GM18870 (cell line): ENCODE data around the gene HUNK.

Experiments used
- ATAC-seq: cut with Tn5 transposase; IDR thresholded peaks from one replicate; pipeline ENCODE4 v1.9.1; 2021; ENCODE audit warnings: moderate library complexity; ENCODE audit not compliant: unreplicated experiment

HUNK gene

DNA sequence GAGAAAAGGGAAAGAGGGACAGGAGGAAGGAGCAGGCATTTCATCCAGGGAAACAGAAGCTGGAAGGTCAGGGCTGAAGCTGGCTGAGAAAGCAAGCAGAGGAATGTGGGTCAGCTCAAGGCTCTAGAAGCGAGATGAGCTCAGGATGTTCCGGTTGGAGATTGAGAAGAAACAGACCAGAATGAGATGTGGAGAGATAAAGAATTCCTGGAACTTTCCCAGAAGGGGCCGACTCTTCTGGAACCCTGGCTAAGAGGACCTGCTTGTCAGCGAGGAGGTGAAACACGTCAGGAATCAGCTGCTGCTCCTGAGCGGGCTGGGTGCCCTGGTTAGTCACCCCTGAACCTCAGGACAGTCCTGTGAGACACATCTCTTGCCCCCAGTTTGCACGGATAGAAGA lies 75.9 kb downstream of the HUNK start:
- ATAC-seq = no peak

GRCh38 chr21:31952828-31953227 lies 80.0 kb downstream of the HUNK start:
- ATAC-seq = no peak

DNA sequence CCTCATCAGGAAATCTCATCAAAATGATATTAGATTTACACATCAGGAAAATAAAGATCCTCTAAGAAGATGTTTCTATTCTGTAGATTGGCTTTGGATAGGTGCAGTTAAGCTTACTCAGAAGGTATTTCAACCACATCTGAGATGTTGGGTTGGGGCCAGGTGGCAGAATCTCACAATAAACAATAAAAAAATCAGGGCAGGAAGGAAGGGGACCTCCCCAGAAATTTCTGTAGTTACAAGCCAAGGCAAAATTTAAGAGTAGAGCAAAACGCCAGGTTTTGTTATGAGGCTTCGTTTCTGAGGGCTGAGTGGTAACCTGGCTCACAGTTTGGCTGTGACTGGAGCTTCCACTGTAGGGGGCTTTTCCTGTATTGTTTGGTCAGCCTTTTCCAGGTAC lies 84.8 kb downstream of the HUNK start:
- ATAC-seq = no peak

GRCh38 chr21:31959881-31960280 lies 87.1 kb downstream of the HUNK start:
- ATAC-seq = no peak

DNA sequence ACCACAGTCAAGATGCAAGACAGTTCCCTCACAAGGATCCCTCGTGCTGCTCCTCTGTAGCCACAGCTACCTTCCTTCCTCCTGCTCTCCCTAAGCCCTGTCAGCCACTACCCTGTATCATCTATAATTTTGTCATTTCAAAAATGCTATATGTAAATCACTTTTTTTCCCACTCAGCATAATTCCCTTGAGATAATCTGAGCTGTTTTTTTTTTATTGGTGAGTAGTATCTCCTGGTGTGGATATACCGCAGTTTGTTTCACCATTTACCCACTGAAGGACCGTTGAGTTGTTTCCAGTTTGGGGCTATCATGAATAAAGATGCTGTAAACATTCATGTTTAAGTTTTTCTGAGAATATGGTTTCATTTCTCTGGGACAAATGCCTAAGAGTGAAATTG lies 88.2 kb downstream of the HUNK start:
- ATAC-seq = no peak

DNA sequence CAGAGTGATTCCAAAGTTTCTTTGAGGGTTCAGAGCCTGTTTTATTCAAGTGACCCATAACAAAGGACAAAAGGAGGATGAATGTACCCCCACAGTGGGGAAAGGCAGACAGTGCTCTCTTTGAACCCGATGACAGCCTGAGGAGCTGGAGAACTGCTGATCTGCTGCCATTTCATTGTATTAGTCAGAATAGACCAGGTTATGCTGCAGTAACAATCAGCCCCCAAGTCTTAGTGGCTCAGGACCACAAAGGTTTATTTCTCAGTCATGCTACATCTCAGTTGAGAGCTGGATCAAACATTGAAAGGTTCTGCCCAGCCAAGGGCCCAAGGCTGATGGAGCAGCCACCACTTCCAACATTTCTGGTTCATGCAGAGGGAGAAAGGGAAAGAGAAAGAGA lies 88.9 kb downstream of the HUNK start:
- ATAC-seq = no peak

DNA sequence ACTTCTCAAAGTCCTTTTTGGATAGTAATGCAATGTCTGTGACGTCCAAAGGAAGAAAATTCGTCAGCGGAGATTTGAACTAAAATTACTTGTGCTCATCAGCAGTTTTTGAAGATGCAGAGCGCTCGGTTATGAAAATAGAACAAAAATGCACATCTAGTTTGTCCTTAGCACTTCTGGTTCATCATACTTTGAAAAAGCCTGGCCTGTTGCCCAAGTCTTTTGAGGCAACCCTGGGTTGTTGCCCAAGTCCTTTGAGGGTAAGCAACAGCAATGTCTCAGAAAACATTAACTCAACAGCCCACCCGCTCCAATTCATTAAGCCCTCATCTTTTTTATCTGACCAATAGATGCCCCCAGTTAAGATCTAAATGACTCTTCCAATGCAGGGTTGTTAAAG lies 91.9 kb downstream of the HUNK start:
- no peak for ATAC-seq

GRCh38 chr21:31967334-31967733 lies 94.5 kb downstream of the HUNK start:
- no peak for ATAC-seq

- no peak for ATAC-seq
These were observed 99.8 kb downstream of the HUNK start for GRCh38 chr21:31972622-31973021.

- no peak for ATAC-seq
These were observed 100.7 kb downstream of the HUNK start for GRCh38 chr21:31973402-31973944.

DNA sequence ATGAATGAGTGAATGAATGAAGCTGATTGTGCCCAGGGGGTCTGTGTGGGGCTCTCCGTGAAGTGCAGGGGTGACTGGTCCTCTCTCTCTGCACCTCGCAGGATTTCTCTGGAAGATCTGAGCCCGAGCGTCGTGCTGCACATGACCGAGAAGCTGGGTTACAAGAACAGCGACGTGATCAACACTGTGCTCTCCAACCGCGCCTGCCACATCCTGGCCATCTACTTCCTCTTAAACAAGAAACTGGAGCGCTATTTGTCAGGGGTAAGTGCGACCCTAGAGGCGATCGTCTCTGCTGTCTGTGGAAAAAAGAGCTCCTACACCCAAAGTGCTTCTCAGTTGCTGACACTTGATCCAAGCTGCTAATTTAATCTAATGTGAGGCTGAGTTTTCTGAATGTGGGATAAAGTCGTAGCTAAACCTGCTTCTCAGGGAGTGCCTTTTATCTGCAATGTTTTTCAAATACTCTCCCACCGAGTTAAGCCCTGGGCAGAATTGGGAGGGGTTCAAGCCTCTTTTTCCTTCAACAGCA lies 101.7 kb downstream of the HUNK start:
- ATAC-seq = no peak

- no peak for ATAC-seq
These were observed 102.7 kb downstream of the HUNK start for GRCh38 chr21:31975491-31975890.

GRCh38 chr21:31977816-31978215 lies 105.0 kb downstream of the HUNK start:
- no peak for ATAC-seq

DNA sequence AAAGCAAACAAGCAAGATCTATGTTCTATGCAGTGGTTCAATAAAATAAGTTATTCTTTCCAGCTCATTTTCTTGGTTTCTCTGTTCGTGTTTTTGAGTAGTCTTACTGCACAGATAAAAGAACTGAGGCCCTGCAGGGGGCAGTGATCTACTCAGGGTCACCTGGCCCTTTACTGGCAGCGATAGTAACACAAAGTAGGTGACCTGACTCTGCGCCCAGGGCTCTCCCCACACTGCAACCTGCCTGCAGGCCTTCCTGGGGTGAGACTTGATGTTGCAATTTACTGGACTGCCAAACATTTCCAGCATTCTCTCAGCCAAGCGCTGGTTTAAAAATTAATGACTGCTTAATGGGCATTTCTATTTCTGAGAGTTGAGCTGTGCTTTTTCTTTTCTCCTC lies 110.3 kb downstream of the HUNK start:
- ATAC-seq = no peak

- ATAC-seq = no peak
These were observed 110.7 kb downstream of the HUNK start for GRCh38 chr21:31983554-31983953.

DNA sequence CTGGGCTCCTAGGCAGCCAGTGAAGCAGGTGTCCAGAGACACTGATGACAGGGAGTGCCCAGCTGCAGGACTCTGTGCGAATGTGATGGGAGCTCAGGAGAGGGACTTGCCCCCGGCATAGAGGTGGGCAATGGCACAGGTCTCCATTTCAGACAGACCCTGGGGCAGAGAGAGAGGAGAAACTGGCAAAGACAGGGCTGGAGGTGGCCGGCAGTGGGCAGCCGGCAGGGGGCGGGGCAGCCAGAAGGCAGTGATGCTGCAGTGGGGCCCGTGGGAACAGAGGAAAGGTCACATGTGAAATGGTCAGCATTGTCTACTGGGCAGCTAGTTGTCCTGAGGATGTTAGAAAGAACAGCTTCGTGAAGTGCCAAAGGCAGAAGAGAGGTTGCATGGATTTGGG lies 112.6 kb downstream of the HUNK start:
- no peak for ATAC-seq

DNA sequence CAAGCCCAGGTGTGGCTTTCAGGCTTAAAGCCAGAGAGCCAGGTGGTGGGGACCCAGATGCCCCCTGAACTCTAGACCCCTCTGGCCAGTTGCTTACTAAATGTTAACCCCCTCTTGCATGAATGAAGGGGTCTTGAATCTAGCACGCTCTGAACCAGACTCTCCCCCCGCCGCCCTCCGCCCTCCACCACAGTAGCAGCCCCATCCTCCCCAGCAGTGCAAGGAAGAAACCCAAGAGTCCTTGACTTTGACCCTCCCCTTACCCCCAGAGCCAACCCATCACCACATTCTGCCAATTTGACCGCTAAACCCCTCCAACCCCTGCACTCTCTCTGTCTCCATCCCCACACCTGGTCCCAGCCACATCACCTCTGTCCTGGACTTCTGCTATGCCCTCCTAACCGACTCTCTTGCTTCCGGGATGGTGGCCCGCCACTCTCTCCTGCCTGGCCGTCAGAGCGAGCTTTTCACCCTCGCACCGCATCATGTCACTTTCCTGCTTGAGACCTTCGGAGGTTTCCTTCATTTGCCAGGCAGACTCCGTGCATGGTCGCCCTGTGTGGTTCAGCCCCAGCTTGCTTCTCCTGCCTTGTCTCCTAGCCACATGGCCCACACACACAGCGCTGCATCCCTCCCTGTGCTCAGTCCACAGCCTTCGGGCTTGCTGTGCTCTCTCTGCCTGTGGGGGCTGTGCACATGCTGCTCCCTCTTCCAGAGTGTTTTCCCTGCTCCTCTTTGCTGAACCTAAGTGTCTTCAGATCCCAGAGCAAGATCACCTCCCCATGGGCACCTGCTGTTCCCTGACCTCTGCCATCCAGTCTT lies 113.4 kb downstream of the HUNK start:
- no peak for ATAC-seq

- no peak for ATAC-seq
These were observed 114.9 kb downstream of the HUNK start for GRCh38 chr21:31987696-31988095.

- ATAC-seq = no peak
These were observed 115.9 kb downstream of the HUNK start for GRCh38 chr21:31988492-31989290.

- no peak for ATAC-seq
These were observed 118.8 kb downstream of the HUNK start for GRCh38 chr21:31991356-31992331.

DNA sequence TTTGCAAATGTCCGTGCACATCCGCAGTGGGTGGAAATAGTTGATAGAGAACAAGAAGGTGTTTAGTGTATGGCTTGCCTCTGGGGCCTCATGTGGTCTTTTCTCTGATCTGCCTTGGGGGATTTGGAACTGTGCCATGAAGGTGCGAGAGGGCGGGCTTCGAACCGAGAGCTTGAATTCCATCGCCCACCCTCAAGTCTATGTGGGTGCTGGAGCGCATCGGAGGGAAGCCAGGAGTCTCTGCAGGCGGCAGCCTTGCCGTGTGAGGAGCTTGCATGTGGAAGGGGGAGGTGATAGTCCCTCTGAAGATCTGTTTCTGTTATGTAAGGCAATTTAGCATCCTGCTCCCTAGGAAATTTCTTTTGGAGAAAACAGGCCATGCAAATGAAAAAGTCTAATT lies 119.6 kb downstream of the HUNK start:
- no peak for ATAC-seq
